Kidney (tissue), 14 donors: ENCODE data around the gene MED26. TPM values are rescaled to one million over a fixed set of nuclear protein-coding genes. Genes with fewer than 3 reads are reported as not detected.

Source experiments
- DNase-seq, 5 donors: peaks; one replicate each; pipeline ENCODE4 v3.0.0-alpha.2; 2013 to 2020
- FAIRE-seq: peaks from 2 replicates; lab custom pipeline; 2012; peaks lifted over from hg19 to GRCh38; lab: Jason Lieb, UNC
- H3K27ac ChIP-seq, 2 donors: one replicate each; pipeline ENCODE4 v1.7.0; 2013; ENCODE audit warnings: low read depth in 2 of 2, low read length in 2 of 2, inconsistent platforms in 1 of 2
- H3K27me3 ChIP-seq: one replicate; pipeline ENCODE4 v1.7.1; 2013; ENCODE audit warnings: low read length, inconsistent platforms; ENCODE audit not compliant: control insufficient read depth, insufficient read depth
- H3K36me3 ChIP-seq, 3 donors: one replicate each; pipeline versions ENCODE4 v1.7.0 to v1.7.1; 2013; ENCODE audit warnings: low read length in 3 of 3, control low read depth in 1 of 3, inconsistent platforms in 1 of 3; ENCODE audit not compliant: insufficient read depth in 3 of 3, control insufficient read depth in 2 of 3
- H3K4me1 ChIP-seq, 3 donors: one replicate each; pipeline versions ENCODE4 v1.7.0 to v1.7.1; 2013; ENCODE audit warnings: low read length in 3 of 3, inconsistent platforms in 1 of 3, low read depth in 1 of 3; ENCODE audit not compliant: control insufficient read depth in 2 of 3, insufficient read depth in 2 of 3
- H3K4me3 ChIP-seq, 3 donors: one replicate each; pipeline versions ENCODE4 v1.7.0 to v1.8.1; 2013; ENCODE audit warnings: low read length in 3 of 3, control low read depth in 1 of 3, inconsistent platforms in 1 of 3
- H3K9ac ChIP-seq, 3 donors: one replicate each; pipeline versions ENCODE4 v1.7.0 to v1.7.1; 2013; ENCODE audit warnings: low read length in 3 of 3, control low read depth in 1 of 3, inconsistent platforms in 1 of 3
- H3K9me3 ChIP-seq, 3 donors: one replicate each; pipeline versions ENCODE4 v1.7.0 to v1.7.1; 2013; ENCODE audit warnings: low read length in 3 of 3, control low read depth in 1 of 3, inconsistent platforms in 1 of 3; ENCODE audit not compliant: control insufficient read depth in 2 of 3, insufficient read depth in 1 of 3
- CTCF ChIP-seq: IDR thresholded peaks from 3 replicates; pipeline ENCODE4 v1.5.1; 2012; ENCODE audit warnings: mild to moderate bottlenecking, moderate library complexity, borderline replicate concordance; ENCODE audit not compliant: insufficient read depth; ENCODE audit errors: extremely low read depth
- intact Hi-C: fragments of 100-400 bp; cut with DNase I; formaldehyde crosslinking; loops from one replicate; pipeline ENCODE4 v1.11.1; 2022
- polyA plus RNA-seq: library from polyadenylated mRNA; stranded (reverse); fragments of 350-450 nt; fragmentation: Illumina TruSeq; extraction: RNeasy Lipid Tissue Mini Kit (QIAGEN cat#74804); gene quantifications from one replicate; pipeline ENCODE4 v1.2.3, GENCODE V29; 2014; ENCODE audit warnings: low read depth, low replicate concordance; ENCODE audit not compliant: insufficient read depth
- total RNA-seq: library from RNA; stranded (reverse); fragmentation: NEBNext Ultra II Directional; extraction: Animal tissue kit (Norgen Biotek cat#: 25700); gene quantifications from one replicate; pipeline ENCODE4 v1.2.1, GENCODE V29; 2021
- donor health status: control.
- donor health status: control.
- donor health status: control.
- donor health status: control.
- donor health status: control.
- donor health status: DM: yes; HTN: yes; CAD: no.
- donor health status: Normal renal cell carcinoma (clear cell type).

Gene MED26
- total and polyA plus RNA-seq, 2 donors from 2014 or later: 3.6 to 11.8 TPM

GRCh38 chr19:16579381-16579780, 48.6 kb downstream of the MED26 start:
- no peak overlapping the region for H3K27ac ChIP-seq
- H3K27me3 ChIP-seq: no peaks in the 10 kb centered on the region
- TF ChIP-seq CTCF: no peak
- H3K36me3 ChIP-seq: peaks cover 0 to 24% (median 7%) of the 10 kb centered on the region in 3 donors
- no peak for DNase-seq
- H3K9me3 ChIP-seq: no peaks in the 10 kb centered on the region
- peaks cover 0 to 31% (median 0%) of the 10 kb centered on the region in 3 donors for H3K4me1 ChIP-seq
- intact Hi-C loops: no loop called here
- no peak overlapping the region for H3K4me3 ChIP-seq
- no peak for FAIRE-seq
- H3K9ac ChIP-seq: no peak overlapping the region

- H3K4me1 ChIP-seq: peaks cover 0 to 32% (median 0%) of the 10 kb centered on the region in 3 donors
- H3K27ac ChIP-seq: no peak overlapping the region
- intact Hi-C loops: no loop called here
Observed at GRCh38 chr19:16577531-16577985, 50.4 kb downstream of the MED26 start.

GRCh38 chr19:16576690-16577530, 51.1 kb downstream of the MED26 start:
- H3K9me3 ChIP-seq: no peaks in the 10 kb centered on the region
- intact Hi-C loops: no loop called here
- DNase-seq (no peak), FAIRE-seq (no peak)
- H3K9ac ChIP-seq: no peak overlapping the region
- no peak overlapping the region for H3K27ac ChIP-seq
- H3K27me3 ChIP-seq: no peaks in the 10 kb centered on the region
- H3K4me3 ChIP-seq: no peak overlapping the region
- no peak for TF ChIP-seq CTCF
- peaks cover 0 to 24% (median 7%) of the 10 kb centered on the region in 3 donors for H3K36me3 ChIP-seq
- H3K4me1 ChIP-seq: peaks cover 0 to 27% (median 0%) of the 10 kb centered on the region in 3 donors

More at GRCh38 chr19:16577531-16577985, 50.4 kb downstream of the MED26 start:
- Histone ChIP-seq H3K36me3 (peaks cover 0 to 24% (median 7%) of the 10 kb centered on the region in 3 donors), H3K4me3 (no peak overlapping the region), H3K9me3 (no peaks in the 10 kb centered on the region), H3K9ac (no peak overlapping the region), H3K27me3 (no peaks in the 10 kb centered on the region)
- FAIRE-seq: no peak
- no peak for DNase-seq
- TF ChIP-seq CTCF: no peak
